Fibroblast of gingiva (primary cell): ENCODE data around the gene C3orf85.
"Not testable (repeated sequence)": the region's sequence is repeated elsewhere in the genome, so short reads cannot be mapped to it uniquely, and the experiment has no call there.

Source experiments
- DNase-seq: peaks from one replicate; pipeline ENCODE4 v3.0.0-alpha.2; 2011; ENCODE audit warnings: low read depth

The C3orf85 gene

GRCh38 chr3:109136523-109136922 is at the start of gene C3orf85:
TSS of gene C3orf85 (plus strand) at chr3:109136719. CDS start at chr3:109136848, 129 bp downstream.
- no peak for DNase-seq

- DNase-seq: no peak
These were observed 47.3 kb upstream of the C3orf85 start for GRCh38 chr3:109089265-109089664.

- DNase-seq: no peak
These were observed 44.7 kb upstream of the C3orf85 start for GRCh38 chr3:109091846-109092245.

DNA sequence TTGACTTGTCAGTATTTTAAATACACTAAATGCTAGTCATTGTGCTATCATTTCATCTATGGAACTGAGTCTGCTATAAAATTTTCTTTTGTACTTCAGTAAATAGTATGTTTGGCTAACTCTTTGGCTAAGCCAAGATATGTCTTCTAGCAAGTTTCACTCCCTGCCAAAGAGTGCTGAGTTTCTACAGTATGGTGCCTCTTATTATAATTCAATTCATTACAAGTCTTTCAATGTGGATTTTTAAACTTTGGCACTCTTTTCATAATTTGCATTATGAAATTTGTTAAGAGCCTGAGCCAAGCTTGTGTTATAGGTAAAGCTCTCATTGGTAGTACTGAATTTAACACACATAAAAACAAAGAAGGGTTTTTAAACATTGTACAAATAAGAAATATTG is 43.0 kb upstream of the C3orf85 start:
- no peak for DNase-seq

DNA sequence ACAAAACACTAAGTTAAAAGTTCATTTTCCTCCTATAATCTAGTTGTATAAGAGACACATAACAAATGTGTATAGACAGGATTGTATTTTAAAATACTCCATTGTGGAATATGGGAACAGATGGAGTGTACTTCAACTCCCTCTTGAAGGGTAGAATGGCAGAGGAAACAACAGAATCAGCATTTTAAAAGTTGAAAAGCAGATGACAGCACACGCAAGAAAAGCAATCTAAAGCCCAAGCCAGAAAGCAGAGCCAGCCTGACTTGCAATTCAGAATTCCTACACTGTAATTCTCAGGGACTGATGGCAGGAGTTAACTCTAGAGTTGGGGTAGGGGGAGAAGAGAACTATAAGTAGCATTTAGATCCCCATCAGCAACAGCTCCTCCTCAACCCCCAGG is 41.4 kb upstream of the C3orf85 start:
- DNase-seq: no peak

DNA sequence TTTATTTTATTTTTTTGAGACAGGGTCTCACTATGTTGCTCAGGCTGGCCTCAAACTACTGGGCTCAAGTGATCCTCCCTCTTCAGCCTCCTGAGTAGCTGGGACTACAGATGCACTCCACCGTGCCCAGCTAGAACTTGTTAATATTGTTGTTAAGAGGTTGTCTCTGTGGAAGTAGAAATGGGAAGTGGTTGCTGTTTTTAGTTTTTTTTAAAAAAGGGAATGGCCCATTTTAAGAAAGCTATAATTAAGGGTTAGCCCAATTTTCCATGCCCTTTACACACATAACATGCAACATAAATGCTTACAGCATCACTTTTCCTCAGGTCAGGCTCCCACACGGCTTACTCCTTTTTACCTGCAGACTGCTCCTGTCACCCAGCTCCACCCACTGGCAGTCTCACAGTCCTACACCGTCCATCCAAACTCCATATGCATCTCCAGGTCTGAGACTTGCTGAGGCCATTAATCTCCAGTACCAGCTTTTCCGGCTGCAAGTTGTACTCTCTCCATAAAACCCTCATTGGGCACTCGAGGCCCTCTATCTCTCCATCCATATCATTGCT is 38.4 kb upstream of the C3orf85 start:
- DNase-seq: no peak

DNA sequence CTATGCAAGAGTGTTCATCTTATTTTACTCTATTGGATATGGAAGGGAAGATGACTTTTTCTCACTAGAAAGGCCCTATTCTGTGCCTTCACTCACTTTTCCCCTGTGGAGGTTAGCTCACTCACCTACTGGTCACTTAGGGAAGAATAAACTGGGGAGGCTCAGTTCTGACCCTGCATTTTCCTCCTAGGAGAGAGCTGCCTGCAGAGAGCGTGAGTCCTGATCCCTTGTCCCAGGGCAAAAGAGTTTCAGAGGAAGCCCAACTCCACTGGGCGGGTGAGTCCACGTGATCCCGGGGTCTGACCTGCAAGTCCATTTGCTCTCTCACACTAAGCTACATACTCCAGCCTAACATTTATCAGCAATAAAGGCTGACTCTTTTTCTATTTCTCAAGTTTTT is 26.9 kb upstream of the C3orf85 start:
- DNase-seq: no peak

DNA sequence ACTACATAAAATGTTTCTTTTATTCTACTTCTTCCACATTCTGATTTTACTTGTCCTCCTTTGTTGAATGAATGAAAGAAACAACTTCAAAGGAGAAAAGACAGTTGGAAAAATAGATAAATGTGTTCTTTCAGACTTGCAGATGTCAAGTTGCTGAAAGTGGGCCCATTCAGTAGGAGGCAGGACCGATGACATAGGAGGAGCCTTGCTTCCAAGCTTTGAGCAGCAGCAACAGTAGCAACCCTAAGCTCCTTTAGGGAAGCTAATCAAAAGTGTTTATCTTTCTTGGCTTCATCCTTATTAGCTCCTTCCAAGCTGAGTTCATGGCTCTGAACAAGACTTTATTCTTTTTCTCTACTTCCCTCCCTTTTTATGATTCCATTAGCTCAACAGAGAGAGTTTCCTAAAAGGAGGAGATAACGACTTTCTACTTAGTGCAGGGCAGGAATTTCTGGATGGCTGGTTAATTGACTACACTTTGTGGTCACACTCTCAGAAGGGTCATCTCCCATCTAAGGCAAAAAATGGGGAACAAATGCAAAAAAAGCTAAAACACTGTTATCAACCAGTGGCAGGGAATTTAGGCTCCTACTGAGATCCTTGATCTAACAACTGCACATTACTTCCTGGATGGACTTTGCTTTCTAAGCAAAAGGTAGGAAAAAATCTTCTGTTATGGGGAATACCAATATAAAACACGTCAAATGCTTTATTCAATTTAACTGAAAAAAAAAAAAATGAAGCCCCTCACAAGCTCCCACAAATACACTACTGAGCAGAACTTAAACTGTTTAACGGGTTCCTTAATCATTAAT is 23.4 kb upstream of the C3orf85 start:
- no peak for DNase-seq

DNA sequence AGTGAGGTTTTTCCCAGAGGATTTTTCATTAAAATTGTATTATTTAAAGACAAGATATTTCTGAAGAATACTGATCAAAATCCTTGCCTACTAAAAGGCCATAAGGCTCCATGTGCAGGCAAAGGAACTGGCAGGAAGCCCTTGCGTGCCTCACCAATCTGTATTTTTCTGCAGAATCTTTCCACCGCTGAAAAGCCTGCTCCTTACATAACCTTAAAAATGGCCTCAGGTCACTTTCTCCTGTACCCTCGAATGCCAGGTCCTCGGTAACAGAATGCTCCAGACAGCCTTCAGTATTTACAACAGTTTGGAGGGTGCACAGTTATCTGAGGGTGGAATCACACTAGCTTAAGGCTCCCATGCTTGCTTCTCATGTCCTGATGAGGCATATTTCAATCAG is 21.8 kb upstream of the C3orf85 start:
- DNase-seq: no peak

DNA sequence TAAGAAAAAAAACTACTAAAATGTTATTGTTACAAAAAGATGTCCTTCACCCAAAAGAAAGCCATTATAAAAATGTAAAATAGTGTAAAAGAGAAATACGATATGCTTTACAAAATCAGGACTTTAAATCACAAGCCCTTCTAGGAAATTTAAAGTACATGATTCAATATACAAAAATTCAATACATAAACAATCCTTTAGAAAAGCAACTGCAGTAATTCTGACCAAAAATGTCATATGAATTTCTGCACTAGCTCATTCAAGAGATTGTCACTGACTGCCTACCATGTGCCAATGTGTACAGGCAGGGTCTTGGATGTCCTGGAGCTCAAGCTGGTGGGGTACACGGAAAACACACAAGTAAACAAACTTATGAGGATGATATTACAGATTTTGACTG is 21.1 kb upstream of the C3orf85 start:
- DNase-seq: peak; percentile 23

- no peak for DNase-seq
These were observed 20.5 kb upstream of the C3orf85 start for GRCh38 chr3:109116031-109116430.

GRCh38 chr3:109117939-109118338 is 18.6 kb upstream of the C3orf85 start, which contains the start of gene MORC1:
TSS of gene MORC1 (minus strand) at chr3:109118134. CDS start at chr3:109118059, 75 bp downstream.
- DNase-seq: no peak

DNA sequence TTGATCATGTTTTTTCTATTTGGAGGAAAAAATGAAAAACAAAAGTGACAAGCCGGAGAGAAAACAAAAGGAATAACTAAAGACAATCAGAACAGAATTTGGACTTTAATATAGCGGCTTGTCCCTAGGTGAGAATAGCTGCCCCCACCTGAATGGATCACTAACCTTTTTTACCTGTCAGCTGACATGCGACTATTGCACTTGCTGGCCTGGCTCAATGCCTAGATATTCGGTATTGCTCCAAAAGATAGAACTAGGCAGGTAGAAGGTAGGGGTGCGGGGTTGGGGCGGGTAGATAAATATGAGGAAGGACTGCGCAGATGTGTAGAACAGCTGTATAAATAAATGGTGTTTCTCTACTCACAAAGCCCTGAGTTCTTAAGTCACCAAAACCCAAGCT is 17.9 kb upstream of the C3orf85 start:
- no peak for DNase-seq

- DNase-seq: no peak
These were observed 13.8 kb upstream of the C3orf85 start for GRCh38 chr3:109122690-109123089.

GRCh38 chr3:109125902-109126301 is 10.6 kb upstream of the C3orf85 start:
- no peak for DNase-seq

DNA sequence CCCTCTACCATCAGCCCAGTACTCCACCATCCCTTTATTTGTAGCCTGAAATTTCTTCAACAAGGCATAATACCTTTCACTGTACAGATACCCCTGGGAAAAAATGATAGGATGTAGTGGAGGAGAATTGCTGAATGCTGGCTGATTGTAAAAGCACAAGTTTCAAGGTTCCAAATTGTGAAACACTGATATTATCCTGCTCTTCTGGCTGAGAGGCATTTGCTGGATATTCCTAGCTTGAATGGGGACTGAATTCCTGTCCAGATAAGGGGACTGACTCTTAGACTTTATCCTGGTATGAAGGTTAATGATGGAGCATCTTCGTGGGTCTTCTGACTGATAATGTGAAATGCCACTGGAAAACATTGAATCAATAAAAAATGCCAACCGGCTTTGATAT is 9.0 kb upstream of the C3orf85 start:
- DNase-seq: no peak

- no peak for DNase-seq
These were observed 5.2 kb upstream of the C3orf85 start for GRCh38 chr3:109131276-109131675.

DNA sequence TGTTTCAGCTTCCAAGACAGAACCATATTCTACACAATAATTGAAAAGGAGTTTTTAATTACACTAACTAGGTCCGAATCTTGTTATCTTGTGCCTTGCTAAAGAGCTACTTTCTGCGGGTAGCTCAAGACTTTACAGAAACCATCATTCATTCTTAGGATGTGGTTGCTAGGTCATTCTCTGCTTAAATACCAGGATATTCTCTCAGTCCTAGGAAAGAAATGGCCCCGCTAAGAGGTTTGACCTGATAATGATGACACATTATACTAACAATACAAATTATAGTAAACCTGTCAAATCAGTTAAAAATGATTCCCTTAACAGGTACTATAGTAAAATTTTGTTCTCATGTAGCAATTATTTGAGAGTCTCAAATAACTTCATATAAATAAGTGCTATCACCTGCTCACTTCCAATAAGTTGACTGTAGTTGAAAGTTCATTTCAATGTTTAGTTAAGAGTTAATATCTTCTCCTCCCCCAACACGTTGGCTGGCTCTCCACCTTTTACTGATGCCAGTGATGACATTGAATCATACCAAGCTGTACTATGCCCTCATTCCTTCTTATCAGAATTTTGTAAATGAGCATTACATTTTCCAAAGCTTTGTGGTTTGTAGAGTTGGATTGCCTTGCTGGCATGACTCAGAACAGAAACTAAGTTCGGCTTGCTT is 3.6 kb upstream of the C3orf85 start:
- no peak for DNase-seq

- DNase-seq: not testable (repeated sequence)
These were observed 3.1 kb upstream of the C3orf85 start for GRCh38 chr3:109133474-109133816.

GRCh38 chr3:109137761-109138160 is 1.2 kb downstream of the C3orf85 start:
- no peak for DNase-seq

DNA sequence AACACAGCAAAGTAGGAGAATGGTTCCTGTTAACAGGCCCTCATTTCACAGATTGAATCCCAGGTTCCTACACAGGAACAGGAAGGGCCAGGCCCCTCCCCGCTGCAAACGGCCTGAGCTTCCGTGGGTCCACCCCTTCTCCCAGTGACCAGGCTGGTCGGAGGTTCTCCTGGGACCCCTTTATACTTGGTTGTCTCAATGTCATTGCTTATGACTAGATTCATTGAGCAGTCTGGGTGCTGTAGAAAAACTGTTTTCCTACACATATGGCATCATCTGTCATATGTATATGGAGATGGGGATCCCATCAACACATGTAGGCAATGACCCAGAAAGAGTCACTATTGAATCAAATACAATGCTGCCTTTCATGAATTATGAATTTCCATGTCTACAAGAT is 3.8 kb downstream of the C3orf85 start:
- no peak for DNase-seq

DNA sequence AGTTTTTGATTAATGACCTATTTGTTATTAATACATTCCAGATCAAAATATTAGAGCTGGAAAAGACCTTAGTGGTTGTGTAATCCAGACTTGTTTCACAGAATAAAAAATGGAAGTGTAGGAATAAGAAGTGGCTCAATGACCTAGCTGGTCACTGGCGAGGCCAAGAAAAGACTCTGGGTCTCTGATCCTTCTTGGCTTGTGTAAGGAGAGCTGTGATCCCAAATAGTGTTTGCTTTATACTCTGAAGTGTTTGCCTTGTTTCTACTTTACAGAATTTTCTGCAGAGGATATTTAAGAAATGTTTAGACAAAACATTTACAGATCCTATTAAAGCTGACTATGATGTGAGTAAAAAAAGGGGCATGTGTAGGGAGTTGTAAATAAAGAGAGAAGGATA is 7.1 kb downstream of the C3orf85 start:
- DNase-seq: no peak

- DNase-seq: no peak
These were observed 12.6 kb downstream of the C3orf85 start for GRCh38 chr3:109149078-109149477.
